GM21786 (cell line): ENCODE measurements around the gene TMEM179.

Source experiments
- ATAC-seq: cut with Tn5 transposase; IDR thresholded peaks from one replicate; pipeline ENCODE4 v1.9.1; 2021; ENCODE audit not compliant: unreplicated experiment

Gene TMEM179

DNA sequence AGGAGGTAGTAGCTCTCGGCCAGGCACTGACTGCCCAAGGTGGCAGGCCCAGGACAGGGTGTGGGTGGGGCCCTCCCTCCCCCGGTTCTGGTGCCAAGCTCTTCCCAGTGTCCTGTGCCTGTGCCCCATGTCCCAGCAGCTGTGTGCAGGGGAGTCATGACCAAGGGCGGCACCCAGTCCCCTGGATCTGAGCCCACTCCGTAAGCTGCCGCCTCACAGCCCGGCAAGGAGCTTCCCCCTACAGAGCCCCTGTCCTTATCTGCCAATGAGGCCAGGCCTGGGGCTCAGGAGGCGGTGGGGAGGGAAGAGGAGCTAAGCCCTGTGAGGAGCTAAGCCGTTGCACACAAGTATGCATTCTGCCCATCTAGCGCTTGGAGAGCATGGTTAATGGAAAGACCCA, 30.6 kb downstream of the TMEM179 start:
- no peak for ATAC-seq

DNA sequence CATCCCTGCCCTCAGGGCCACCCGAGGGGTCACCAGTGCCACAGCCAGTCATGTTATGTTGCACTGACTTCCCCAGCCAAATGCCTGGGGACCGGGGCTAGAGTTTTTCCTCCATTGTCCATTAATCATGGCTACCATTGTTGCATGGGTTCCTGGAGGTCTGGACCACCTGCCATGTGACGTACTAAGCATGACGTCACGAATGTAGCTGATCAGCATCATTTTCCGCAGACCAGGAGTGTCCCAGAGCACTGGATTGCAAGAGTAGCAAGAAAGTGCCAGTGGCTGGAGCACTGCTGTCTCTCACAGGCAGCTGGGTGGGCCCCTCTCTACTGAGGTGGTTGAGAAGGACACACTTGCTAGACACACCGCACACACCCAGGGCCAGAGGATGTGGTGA, 31.9 kb downstream of the TMEM179 start:
- ATAC-seq, result no peak

DNA sequence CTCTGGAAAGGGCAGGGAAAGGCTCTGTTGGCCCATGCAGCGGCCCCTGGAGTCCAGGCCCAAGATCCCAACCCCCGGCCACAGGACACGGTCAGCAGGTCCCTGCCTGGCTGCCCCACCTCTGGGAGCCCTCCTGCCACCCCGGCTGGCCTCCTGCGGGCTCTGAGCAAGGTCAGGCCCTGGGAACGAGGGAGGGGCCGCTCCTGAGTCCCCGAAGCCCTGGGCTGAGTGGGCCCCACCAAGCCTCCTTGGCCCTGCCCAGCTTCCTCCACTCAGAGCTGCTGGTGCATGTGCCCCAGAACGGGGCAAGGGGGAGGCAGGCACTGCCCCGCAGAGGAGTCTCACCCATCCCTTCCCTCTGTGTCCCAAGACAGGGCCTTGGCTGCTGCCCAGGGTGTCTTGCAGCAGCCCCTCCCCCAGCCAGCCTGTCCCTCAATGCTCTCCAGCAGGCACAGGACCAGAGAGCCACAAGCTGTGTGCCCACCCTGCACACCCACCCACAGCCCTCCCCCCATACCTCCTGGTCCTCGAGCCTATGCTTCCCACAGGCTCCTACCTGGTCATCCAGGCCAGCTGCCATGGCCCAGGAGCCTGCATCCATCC, 32.4 kb downstream of the TMEM179 start:
- no peak for ATAC-seq

DNA sequence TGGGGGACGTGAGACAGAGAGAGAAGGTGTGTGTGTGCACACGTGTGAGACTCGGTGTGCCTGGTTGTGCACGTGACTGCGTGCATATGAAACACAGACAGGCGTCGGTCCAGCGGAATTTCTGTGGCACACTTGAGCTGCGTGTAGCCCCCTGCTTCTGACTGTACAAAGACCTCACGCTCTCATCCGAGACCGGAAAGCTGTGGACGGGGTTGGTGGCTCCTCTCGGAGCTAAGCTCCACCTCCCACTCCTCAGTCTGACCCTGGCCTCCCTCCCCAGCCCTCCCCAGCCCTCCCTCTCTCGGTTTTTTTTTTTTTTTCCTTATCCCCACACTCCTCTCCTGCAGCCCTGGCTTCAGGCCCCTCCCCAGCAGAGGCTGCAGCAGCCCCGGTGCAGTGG, 33.3 kb downstream of the TMEM179 start:
- no peak for ATAC-seq

DNA sequence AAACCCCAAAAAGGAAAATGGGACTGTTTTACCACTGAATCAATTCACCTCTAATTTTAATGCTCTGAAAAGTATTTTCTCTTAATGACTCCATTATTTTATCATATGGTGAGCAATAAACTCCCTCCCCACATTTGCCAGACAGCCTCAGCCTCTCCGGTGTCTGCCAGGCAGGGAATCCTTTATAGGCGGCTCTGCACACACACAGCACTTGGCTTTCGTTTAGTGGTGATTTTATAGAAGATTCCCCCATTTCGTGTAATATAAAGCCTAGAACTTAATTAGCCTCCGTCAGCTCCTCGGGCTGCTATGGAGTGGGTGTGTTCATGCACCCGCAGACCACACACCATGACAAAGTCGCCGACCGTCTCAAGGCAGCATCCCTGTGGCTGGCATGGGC, 35.1 kb downstream of the TMEM179 start:
- ATAC-seq, result no peak

DNA sequence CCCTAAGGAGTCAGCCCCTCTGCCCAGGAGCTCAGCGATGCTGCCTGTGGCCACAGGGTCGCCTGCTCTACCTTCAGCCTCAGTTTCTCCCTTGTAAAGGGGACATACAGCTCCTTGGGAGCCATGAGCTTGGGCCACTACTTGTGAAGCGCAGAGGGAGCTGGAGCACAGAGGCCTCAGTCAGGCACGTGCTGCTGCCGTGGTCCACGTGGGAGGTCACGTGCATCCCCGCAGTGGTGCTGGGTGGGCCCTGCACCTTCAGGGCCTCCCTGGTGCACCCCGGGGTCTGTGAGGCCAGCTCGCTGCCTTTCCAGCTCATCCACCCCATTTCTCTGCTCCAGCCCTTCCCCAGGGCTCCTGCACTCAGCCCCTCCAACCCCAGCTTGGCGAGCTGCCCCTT, 36.0 kb downstream of the TMEM179 start:
- ATAC-seq, result no peak

DNA sequence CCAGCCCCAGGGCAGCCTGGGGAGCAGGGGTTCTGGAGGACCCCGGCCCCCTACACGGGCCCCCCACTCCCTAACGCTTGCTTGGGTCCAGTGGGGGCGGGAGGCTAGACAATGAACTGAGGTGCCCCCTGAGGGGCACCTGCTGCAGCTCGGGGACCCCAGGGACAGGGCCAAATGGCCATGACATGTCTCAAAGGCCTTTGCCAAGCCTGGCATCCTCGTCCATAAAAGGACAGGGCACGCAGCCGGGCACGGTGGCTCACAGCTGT, 36.7 kb downstream of the TMEM179 start:
- ATAC-seq, result no peak

DNA sequence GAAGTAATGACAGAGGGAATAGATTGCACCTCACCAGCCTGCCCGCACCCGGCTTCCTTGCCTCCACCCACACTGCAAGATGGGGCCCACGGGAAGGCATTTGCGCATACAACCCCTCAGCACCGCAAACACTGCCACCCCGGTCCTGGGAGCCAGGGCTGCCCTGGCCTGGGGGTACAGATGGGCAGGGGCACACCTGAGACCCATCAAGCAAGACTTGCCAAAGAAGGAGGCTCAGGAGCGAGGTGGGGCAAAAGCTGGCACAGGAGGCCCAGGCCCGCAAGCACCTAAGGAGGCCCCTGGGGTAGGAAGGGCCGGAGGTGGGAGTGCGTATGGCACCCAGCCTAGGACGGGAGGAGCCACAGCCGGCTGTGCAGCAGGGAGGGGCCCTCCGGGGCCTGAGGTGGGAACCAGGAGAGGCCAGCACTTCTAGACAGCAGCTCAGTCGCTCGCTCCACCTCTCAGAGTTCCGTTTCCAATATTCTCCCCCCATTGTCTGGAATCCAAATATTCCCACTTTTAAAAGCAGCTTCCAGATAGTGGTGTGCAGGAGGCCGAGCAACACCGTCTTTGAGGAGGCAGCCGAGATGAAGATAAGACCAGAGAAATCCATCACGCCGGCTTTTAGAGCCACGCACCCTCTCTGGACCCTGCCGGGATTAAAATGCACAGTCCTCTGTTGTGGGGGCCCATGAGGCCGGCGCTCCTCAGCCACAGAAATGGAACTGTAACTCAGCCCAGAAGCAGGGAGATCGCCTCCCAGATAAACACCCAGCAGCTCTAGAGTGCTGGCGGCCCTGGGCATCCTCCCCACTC, 37.2 kb downstream of the TMEM179 start:
- ATAC-seq, result no peak

DNA sequence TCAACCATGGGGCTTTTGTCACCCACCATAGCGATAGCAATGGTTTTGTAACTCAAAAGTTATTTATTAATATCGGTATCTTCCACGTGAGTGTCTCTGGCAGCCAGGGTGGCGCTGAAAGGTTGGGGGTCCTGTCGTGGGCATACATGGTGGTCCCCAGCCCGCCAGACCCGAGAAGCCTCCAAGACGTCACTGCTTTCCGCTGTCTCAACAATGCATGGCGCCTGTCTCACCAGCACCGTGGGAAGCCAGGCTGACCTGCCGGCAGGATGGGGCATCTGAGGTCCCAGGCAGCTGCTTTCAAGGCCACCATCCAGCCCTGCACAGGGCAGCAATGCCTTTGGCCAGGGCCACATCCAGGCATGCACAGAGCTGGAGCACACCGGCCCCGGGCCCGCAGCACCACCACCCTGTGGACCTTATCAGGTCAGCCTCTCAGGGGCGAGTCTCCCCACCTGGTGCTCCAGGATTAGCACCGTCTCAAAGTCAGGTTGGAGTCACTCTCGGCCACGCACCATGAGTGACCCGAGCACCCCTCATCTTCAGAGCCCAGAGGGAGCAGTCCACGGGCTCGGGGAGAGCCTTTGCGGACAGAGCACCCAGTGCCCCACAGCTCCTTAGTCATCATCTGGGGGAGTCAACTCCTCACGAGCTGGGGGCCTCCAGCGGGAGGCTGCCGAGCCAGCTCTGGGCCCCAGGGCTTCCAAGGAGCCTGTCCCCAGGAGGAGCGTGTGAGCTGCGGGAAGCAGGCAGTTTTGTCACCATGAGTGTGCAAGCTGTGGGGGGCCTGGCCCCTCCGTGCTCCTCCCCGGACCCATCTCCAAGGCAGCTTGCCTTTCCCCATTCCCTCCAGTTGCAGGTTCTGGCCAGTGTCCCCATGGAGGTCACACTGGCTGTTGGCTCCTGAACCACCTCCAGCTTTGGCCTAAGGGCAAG, 39.6 kb downstream of the TMEM179 start:
- no peak for ATAC-seq

DNA sequence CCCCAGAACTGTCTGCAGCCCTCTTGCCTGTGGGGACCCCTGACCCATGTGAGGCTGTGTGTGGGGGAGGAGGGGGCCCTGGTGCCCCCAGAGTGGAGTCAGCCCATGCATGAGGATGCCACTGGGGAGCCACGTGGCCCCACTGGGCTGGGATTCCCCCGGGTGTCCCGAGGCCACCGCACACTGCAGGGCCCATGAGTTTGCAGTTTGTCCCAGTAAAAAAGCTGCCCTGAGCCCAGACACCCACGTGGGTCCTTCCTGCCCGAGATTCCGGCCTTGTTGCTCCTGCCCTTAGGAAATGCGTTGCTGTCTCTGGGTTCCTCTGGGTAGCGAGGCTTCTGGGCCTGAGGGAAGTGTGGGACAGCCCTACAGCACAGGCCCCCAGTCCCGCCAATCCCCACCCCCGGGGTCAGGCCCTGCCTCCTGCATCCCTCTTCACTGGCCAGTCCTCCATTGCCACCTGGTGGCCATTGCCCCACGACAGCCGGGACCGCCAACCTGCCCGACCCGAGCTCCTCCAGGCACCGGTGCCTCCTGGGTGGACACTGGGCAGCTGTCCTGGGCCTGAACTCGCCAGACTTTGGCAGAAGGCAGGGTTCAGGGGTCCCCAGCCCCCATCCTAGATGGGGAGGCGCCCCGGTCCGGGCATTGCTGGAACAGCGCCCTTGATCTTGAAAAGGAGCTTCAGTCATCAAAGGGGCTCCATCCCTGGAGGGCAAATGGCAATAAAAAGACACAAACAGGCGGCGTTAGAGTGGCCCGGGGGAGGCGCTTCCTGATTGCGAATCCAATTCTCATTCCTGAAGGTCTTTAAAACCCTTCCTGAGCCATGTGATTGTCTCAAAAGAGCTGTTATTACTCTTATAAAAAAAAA, 40.6 kb downstream of the TMEM179 start:
- ATAC-seq, result no peak

DNA sequence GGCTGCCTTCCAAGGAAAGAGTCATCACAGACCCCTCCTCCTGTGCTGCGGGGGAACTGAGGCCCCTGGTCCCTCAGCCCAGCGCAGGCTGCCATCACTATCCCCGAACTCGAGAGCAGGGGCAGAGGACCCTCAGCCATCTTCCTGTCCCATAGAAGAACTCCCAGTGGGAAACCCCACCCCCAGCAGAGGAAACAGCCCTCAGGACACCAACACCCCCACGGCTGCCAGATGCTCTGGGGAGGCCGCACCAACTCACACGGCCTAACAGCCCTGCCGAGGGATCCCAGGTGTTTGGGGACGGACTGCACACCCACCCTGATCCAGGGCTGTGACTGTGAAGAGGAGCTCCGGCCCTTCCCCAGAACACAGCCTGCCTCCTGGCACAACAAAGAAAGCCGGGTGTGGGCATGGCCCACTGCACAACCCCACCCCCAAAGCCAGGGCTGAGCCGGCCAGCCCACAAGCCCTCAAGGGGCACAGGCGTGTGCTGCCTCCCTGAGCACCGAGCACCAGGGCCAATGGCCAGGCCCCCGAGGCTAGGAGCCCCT, 41.3 kb downstream of the TMEM179 start:
- no peak for ATAC-seq

DNA sequence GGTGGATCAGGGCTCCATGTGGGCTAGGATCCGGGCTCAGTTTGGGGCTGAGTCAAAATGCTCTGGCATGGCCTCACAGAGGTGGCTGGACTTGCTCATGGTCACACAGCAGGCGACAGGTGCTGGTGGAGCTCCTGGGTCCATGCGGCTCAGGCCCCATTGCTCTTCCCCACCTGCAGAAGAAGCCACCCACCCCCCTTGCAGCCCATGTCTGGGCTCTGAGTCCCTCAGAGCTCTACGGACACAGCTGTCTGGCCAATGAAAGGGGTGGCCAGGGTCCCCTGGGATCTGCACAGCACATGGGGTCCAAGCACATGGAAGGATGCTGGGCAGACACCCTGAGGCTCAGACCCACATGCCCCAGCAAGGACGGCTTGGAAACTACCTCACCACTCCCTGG, 42.0 kb downstream of the TMEM179 start:
- ATAC-seq, result no peak

DNA sequence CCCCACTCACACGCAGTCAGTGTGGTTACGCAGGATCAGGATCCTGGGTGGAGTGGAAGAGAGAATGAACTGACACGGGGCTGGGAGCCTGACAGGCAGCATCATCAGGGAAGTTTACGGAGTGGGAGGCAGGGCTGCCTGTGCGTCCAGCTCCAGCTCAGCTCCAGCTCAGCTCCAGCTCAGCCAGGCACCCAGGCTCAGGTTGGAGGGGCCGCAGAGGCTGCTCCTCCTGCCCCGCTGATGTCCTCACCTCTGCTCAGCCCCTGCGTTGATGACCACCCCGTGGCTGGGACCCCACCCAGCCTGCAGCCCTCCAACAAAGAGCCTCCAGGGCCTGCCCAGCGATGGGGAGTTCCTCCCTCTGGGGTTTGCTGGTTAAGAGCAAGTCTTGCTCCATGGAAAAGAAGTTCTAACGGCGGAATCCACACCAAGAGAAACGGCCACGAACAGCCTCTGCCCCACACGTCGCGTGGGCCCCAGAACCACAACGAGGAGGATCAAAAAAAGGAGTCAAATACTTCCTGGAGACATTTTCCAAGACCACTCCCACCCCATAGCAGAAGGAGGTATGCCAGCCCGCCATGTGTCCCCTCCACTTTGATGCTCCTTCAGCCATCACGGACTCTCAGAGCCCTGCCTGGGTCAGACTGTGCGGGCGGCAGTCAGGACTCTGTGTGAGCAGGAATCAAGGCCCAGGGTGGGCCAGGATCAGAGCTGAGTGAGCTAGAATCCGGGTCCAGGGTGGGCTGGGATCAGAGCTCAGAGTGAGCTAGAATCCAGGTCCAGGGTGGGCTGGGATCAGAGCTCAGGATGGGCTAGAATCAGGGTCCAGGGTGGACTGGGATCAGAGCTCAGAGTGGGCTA, 42.7 kb downstream of the TMEM179 start:
- no peak for ATAC-seq

DNA sequence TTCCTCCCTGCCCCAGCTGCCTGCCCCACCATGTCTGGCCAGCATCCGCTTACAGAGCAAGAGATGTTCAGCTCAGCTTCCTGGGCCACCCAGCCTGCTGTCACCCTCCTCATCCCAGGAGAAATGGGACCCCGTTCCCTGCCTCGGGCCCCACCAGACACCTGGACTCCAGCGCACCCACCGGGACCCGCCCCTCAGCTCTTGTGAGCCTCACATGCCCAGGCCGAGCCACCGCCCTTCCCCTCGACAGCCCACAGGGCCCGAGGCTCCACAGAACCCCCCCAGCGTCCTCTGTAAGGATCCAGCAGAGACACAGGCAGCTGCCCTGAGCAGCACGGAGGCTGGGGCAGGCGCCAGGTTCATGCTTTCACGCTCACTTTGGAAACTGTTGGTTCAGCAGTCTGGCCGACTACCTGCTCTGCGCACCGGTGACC, 43.4 kb downstream of the TMEM179 start:
- ATAC-seq, result no peak

DNA sequence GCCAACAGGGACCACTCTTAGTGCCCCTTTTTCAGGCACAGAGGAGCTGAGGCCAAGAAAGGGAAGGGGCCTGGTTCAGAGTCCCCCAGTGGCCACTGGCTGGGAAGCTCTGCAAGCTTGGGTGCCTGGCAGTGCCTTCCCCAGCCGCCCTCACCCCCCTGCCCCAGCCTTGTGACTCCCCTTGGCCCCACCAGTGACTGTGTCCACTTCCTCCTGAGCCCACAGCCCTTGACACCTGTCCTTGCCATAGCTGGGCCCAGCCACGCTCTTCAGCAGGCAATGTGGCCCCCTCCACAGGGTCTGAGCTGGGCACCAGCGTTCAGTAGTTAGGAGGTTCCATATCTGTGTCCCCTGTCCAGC, 44.0 kb downstream of the TMEM179 start:
- no peak for ATAC-seq

DNA sequence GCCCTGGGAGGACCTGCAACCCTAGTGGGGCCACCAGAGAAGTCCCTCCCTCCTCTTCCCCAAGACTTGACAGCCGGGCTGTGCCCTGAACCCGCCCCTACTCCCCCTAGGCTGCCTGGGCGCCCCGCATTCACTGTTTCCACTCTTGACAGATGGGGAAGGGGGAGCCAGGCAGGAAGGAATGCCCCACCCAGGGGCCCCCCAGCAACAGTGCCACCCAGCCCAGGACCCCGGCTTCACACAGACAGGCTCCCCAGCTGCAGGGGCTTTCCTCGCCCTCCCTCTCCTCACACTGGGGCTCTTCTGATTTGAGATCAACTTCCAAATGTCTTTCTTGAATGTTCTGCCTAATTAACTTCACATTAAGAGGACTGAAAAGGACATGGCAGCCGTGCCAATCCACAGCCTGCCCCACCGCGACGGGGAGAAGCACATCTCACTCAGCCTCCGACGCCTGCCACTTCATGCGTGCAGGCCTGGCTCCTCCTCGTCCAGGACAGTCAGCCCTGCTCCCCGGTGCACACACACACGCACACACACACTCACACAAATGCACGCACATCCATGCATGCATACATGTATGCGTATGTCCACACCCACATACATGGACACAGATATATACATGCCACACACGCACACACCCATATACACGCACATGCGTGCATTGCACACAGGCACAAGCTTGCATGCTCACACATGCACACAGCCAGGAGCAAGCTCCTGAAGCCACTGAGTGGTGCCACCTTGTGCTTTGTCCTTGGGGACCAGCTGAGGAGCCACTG, 44.6 kb downstream of the TMEM179 start:
- no peak for ATAC-seq

DNA sequence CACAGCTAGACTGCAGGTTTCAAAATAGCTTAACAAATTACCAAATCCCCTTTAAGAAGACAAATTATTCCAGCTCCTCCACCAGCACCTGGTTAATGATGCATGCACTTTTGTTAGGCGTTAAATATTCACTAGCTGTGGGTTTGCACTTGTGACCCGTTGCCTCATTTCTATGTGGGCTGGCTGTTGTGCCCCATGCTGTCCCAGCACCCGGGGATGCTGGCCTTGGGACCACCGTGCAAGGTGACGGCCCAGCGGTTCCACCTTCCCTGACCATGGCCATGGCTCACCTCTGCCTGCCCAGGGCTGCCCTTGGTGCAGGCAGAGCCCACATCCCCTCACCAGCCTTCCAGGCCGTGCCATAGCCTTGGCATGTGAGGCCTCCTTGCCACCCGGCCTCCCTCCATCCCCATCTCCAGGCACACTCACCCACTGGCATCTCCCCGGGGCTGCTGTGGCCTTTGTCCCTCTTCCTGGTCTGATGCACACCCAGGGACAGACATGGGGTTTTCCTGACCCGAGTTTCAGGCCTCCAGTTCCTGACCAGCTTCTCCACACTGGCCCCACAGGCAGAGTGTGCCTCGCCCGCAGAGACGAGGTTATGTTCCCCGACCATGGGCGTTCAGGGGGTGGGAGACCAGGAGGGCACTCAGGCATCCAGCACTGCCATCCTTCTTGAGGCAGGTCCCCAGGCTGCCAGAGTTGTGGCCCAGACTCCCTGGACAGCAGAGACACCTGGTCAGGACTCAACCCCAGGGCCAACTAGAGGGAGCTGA, 45.4 kb downstream of the TMEM179 start:
- ATAC-seq, result no peak
